ENCODE data around the gene ELP1.

The ELP1 gene

GRCh38 chr9:108854641-108855528 lies 79.0 kb downstream of the ELP1 start:
- no peak overlapping the region for H3K4me3 ChIP-seq (replicated peaks; ENCODE audit: insufficient read depth, low read length)
- H3K27ac ChIP-seq (replicated peaks) = no peak overlapping the region
- peaks cover 6% of the 10 kb centered on the region for H3K27me3 ChIP-seq (ENCODE audit: insufficient read depth, poor library complexity, severe bottlenecking)
- DNase-seq (ENCODE audit: low read depth in 1 of 2, low spot score in 1 of 2) = no peak
- TF ChIP-seq POLR2AphosphoS5 (IDR thresholded peaks at IDR 0.05; ENCODE audit: low read depth) (no peak), GABPA (IDR thresholded peaks at IDR 0.05; ENCODE audit: low read depth) (no peak), CTCF (IDR thresholded peaks at IDR 0.05; ENCODE audit: insufficient read depth, low read length) (no peak), SPI1 (IDR thresholded peaks at IDR 0.05; ENCODE audit: borderline replicate concordance, low read depth) (no peak), REST (IDR thresholded peaks at IDR 0.05; ENCODE audit: insufficient replicate concordance, low read depth) (no peak)

GRCh38 chr9:108854094-108854493 lies 79.8 kb downstream of the ELP1 start:
- Histone ChIP-seq H3K27ac (replicated peaks) (no peak overlapping the region), H3K27me3 (ENCODE audit: insufficient read depth, poor library complexity, severe bottlenecking) (peaks cover 6% of the 10 kb centered on the region), H3K4me3 (replicated peaks; ENCODE audit: insufficient read depth, low read length) (no peak overlapping the region)
- no peak for DNase-seq (ENCODE audit: low read depth in 1 of 2, low spot score in 1 of 2)
- TF ChIP-seq CTCF (IDR thresholded peaks at IDR 0.05; ENCODE audit: insufficient read depth, low read length) (no peak), GABPA (IDR thresholded peaks at IDR 0.05; ENCODE audit: low read depth) (no peak), SPI1 (IDR thresholded peaks at IDR 0.05; ENCODE audit: borderline replicate concordance, low read depth) (no peak), REST (IDR thresholded peaks at IDR 0.05; ENCODE audit: insufficient replicate concordance, low read depth) (no peak), POLR2AphosphoS5 (IDR thresholded peaks at IDR 0.05; ENCODE audit: low read depth) (no peak)

GRCh38 chr9:108852079-108852478 lies 81.8 kb downstream of the ELP1 start:
- H3K27ac ChIP-seq (replicated peaks) = no peak overlapping the region
- H3K4me3 ChIP-seq (replicated peaks; ENCODE audit: insufficient read depth, low read length) = no peak overlapping the region
- TF ChIP-seq REST (IDR thresholded peaks at IDR 0.05; ENCODE audit: insufficient replicate concordance, low read depth) (no peak), SPI1 (IDR thresholded peaks at IDR 0.05; ENCODE audit: borderline replicate concordance, low read depth) (no peak), GABPA (IDR thresholded peaks at IDR 0.05; ENCODE audit: low read depth) (no peak), POLR2AphosphoS5 (IDR thresholded peaks at IDR 0.05; ENCODE audit: low read depth) (no peak), CTCF (IDR thresholded peaks at IDR 0.05; ENCODE audit: insufficient read depth, low read length) (no peak)
- DNase-seq (ENCODE audit: low read depth in 1 of 2, low spot score in 1 of 2) = no peak
- peaks cover 6% of the 10 kb centered on the region for H3K27me3 ChIP-seq (ENCODE audit: insufficient read depth, poor library complexity, severe bottlenecking)

Data from HL-60 (cell line).